GM18868 (cell line): ENCODE results near the gene PTPRD.
"Not testable (repeated sequence)": the region's sequence is repeated elsewhere in the genome, so short reads cannot be mapped to it uniquely, and the experiment has no call there.

Source experiments
- ATAC-seq: cut with Tn5 transposase; IDR thresholded peaks from one replicate; pipeline ENCODE4 v1.9.1; 2021; ENCODE audit warnings: mild to moderate bottlenecking, moderate library complexity; ENCODE audit not compliant: unreplicated experiment

The PTPRD gene

DNA sequence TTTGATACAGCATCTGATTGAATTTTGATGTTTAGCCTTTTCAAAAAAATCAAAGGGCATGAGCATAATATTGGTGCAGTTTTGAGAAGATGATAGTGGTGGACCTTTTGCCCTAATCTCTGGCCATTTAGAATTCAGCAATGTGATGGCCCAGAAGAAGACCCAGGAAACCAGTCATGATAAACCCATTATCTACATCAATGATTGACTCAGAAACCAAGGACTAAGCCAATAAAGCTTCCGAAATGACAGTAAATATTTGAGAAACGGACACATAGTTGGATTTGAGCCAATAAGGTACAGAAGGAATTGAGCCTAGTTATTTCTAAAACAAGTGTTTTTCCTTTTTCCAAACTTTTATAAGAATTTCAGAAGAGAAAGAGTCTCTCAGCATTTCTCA, 1654.4 kb downstream of the PTPRD start:
- no peak for ATAC-seq

DNA sequence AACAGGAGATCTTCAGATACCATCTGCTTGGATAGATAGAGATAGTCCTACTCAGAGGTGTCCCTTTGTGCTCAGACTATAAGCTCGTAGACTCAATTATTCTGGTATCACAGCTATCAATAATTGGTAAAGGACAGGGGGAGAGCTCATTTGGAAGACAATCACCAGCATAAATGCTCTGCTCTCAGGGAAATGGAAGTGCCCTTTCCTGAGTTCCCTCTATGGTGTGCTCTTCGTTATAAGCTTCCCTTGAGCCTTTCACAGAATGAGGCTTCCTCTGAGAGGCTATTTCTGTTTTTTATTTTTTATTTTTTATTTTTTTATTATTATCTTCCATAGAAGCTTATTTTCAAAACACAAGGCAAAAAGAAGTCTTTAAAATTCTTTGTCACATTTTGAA, 1657.5 kb downstream of the PTPRD start:
- no peak for ATAC-seq

DNA sequence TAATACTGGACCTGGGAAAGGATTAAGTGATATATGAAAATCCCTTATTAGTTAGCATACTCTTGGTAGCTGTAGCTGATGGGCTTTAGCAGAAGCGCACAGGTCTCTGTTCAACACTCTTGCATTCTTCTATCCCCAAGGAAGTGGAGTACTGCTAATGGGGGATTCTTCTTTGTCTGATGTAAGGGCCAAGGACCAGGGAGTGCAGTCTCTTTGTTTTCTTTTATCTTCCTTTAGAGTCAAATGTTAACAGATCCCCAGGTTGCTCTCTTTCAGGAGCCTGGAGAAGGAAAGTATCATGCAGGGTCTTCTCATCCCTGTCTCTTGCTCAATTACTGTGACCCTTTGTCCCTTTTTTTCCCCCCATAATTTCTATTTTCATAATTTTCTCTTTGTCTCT, 1666.3 kb downstream of the PTPRD start:
- no peak for ATAC-seq

DNA sequence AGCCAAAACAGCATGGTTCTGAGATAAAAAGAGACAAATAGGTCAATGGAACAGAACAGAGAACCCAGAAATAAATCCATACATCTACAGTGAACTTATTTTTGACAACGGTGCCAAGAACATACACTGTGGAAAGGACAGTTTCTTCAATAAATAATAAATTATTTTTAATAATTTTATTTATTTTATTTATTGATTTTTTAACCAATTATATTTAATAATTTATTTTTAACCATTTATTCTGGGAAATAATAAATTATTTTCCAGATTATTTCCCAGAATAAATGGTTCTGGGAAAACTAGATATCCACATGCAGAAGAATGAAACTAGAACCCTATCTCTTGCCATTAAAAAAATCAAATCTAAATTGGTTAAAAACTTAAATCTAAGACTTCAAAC, 1669.4 kb downstream of the PTPRD start:
- ATAC-seq = no peak

DNA sequence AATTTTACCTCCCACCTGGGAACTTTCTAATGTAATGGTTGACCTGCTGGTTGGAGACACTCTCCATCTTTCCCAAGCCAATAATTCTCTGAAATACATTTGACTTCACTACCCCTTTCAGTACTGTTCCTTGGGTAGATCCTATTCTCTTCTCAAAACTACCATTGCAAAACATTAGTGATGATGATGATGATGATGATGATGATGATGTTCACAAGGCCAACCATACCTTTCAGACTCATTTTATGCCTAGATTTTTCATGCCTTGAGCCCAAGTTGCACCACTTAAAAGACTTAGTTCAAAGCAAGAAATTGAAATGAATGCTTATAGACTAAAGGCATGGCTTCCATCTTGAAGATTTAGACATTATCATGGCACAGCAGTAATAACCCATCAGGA, 1672.2 kb downstream of the PTPRD start:
- ATAC-seq = no peak

DNA sequence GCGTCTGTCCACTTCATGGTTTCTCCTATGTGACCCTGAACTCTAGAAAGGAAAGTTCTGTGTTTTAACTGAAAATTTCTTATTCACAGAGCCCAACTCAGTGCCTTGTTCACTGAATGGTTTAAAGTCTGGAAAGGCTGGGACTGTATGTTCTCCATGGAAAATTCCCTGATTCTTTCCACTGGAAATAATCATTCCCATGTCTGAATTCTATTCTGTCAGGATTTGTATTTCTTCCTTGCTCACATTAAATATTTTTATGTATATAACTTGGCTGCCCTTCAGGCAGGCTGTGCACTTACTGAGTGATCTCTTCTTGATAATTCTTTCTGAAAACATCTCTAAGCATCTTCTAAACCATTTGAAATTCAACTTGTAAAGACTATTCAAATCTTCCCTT, 1686.3 kb downstream of the PTPRD start:
- no peak for ATAC-seq

DNA sequence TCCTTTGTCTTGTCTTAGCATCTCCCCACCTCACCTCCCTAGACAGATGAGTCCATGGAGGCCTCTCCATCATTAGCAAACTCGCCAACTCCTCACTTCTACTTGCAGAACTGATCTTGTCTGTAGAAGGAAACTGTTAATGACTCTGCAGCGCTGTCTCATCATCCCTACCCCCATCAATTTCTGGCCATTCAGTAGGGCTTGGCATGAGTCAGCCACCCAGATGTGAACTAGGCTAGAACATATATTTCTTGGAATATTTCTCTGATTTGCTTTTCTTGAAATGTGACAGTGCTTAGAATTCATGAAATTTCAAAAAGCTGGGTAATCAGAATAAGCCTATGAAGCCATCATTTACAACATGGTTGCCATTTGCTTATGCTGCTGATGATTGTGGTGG, 1688.2 kb downstream of the PTPRD start:
- ATAC-seq = no peak

DNA sequence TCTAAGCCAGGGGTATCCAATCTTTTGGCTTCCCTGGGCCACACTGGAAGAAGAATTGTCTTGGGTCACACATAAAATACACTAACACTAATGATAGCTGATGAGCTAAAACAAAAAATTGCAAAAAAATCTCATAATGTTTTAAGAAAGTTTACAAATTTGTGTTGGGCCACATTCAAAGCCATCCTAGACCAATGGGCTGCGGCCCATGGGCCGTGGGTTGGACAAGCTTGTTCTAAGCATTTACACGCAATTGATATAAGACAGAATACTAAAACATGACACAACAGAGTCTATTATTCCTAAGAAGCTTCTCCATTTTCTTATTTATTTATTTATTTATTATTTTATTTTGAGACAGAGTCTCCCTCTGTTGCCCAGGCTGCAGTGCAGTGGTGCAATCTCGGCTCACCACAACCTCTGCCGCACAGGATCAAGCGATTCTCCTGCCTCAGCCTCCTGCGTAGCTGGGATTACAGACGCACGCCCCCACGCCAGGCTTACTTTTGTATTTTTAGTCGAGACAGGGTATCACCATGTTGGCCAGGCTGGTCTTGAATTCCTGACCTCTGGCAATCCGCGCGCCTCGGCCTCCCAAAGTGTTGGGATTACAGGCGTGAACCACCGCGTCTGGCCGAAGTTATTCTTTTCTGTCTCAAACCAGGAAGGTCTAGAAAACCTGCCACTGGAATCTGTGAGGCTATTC, 1692.2 kb downstream of the PTPRD start:
- ATAC-seq = not testable (repeated sequence)

DNA sequence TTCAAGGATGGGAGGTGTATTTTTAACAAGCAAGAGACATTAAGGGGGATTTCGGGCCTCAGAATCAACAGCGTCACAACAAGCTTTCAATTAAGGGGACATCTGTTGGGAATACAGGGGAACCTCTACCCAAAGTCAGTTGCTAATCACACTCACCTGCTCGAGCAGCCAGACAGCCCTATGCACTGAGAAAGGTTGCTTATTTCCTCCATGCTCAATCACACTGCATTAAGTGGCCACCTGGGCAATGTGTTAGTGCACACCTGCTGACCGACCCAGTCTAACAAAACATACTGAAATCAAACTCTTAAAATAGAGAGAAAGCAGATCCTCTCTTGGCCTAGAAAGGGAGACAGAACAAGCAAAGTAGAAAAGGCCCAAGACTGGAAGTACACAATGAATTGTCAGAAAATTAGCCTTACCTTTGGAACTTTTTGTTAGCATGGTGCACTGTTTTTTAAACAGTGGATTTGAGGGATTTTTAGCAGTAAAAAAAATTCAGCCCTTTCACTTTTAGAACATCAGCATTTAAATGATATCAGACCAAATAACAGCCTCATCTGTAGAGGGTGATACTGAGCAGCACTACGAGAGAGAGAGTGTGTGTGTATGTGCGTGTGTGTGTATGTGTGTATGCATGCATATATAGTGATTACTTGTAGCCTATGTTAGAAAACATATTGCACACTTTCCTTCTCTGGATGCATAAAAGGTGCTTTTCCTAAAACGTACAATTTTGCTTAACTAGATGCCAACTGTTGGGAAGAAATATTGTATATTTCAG, 1694.7 kb downstream of the PTPRD start:
- no peak for ATAC-seq

DNA sequence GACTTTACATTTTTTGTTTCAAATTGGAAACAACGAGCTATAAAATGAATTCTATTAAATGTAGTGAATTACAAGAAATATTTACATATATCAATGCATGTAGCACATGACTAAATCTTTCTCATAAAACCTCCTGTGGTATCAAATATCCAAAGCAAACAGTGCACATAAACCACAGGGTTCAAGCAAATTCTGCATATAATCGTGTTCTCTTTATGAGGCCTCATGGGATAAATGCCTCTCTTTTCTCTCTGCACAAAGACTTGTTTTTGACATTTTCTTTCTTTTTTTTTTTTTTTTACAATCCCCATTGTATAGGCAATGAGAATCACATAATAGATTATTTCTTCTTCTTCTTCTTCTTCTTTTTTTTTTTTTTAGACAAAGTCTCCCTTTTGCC, 1696.0 kb downstream of the PTPRD start:
- ATAC-seq = no peak

DNA sequence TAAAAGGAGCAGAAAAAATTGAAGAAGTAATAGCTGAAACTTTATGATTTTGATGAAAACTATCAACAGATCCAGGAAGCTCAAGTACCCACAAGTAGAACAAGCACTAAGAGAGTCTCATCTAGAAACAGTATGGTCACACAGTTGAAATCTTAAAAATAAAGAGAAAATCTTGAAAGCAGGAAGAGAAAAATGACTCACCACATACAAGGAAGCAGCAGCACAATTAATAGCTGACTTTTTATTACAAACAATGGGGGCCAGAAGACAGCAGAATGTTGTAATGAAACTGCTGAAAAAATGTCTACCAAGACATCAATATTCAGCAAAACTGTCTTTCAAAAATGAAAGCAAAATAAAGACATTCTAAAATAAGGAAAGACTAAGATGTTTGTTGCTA, 1704.9 kb downstream of the PTPRD start:
- no peak for ATAC-seq

DNA sequence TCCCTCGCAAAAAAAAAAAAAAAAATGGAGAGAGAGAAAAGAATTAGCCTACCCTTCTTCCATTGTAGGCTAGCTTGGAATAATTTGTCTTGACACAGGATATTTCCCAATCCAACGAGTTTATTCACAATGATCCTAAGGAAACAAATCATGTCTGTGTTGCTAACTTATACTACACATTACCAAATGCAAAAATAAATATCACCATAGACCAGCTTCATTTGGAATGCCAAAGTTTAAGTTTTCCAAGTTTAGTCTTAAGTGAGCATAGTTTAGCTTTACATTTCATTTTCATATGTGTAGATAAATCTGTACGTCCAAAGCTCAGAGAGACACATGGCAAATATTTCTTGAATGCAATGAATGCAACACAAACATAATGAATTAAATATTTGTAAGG, 1707.1 kb downstream of the PTPRD start:
- ATAC-seq = no peak

DNA sequence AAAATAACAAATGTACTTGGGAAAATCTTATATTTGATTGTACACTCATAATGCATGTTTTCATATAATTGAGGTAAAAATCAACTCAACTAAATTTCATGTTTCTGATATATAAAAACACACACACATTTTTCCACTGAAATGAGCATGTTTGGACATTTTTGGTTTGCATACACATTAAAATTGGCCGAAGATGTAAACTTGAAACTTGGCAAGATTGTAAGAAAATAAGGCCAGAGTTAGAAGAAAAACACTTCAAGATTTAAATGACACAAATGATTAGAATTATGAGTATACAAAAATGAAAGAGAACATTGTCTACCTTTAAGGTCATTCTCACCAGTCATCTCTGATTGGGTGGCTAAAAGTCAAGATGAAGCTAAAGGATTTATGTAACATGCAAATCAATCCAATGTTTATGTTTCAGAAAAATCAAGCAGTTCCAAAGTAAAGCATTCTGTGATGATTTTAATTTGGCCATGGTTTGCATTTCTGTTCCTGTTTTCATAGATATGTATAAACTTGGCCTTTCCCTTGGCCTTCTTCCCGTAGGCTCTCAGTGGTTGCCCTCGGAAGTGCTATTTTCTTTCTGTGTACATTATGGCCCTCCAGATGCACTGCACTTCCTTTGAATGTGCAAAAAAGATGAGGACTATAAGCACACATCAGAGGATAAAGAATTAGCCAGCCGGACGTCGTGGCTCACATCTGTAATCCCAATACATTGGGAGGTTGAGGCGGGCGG, 1707.9 kb downstream of the PTPRD start:
- no peak for ATAC-seq

DNA sequence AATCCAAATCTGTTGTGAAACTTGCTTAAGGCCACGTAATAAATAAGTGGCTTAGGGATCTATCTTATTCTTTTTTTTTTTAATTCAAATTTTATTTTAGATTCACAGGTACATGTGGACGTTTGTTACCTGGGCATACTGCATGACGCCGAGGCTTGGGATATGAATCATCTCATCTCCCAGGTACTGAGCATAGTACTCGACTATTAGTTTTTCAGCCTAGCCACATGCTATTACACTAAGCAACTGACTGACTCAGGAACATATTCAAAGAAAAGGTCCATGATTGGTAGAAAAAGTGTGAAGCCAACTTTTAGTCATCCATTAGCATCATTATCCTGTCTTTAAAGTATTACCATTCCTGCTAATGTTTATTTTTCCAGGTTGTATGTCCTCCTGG, 1709.7 kb downstream of the PTPRD start:
- ATAC-seq = no peak

DNA sequence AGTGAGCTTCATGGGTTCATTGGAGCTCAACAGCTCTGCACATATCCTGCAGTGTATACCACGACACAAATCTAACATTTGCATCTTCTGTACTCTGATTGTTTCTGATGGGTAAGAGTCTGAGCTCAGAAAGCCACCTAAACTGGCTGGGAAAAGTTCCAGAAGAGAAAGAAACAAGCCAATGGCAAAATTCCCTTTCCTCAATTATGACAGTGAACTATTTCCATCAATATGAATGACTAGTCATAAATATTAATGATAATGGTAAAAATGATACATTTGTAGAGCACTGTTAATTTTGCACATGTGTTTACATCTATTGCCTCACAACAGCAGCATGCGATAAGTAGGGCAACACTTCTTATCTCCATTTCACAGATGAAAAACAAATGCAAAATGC, 1711.7 kb downstream of the PTPRD start:
- no peak for ATAC-seq

DNA sequence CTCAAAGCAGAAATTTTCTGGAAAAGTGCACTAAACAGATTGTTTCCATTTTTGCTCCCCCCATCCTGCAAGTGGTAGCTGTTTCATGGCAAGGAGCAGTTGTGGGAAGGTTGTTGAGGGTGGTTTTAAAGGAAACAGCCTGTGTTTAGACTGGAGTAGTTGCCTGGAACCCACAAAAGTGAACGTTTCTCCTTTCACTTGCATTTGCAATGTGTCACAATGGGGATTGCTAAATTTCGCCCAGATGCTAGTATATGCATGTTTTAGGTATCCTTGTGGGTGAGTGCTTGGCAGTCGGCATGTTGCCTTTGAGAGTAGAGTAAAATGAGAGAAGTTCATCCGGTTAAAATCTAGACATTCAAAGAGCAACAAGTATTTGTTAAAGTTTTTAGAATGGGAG, 1713.3 kb downstream of the PTPRD start:
- ATAC-seq = no peak

DNA sequence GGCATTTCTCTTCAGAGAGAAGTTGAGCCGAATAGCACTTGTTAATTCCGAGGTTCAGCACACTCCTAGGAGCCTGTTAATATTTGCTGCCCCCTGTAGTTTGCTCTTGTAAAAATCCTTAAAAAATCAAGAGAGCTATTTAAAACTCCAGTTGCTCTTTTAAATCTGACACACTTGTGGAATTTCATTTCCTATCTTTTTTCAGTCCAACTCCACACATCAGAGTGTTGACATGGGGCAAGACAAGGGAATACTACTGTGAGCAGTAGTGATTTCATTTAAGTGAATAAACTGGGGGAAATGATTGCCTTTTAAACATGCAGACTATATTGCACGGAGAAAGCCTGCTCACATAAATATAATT, 1717.0 kb downstream of the PTPRD start:
- ATAC-seq = peak; percentile 70

DNA sequence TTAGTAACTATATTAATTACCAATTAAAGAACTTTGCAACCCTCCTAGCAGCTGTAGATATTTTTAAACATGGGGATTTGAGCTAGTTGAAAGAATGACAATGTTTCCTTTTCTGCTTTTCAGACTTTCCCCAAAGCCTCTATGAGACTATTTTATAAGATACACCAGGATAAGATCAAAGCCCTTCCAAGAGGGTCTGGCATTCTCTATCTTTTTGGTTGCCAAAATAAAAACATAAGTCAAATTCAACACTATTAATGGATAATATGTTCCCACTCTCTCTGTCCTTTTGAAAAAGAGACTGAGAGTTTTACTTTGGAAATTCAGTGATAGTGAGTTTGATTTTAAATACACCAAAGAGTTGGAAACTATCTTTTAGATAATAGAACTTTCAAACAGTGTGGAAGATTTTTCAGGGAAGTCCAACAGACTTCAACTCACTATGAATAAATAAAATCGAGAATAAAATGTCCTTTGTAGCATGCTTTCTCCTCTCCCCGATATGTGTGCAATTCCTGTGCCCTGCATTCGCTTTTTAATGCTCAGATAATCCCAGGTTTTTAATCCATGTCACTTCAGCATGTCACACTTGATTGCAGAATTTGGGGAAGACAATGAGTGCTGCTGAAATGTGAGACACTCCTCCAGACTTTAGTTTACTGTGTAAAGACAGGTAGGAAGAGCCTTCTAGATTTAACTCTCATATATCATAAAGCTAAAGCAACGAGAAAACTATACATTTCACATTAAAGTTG, 1717.5 kb downstream of the PTPRD start:
- ATAC-seq = peak; percentile 8

DNA sequence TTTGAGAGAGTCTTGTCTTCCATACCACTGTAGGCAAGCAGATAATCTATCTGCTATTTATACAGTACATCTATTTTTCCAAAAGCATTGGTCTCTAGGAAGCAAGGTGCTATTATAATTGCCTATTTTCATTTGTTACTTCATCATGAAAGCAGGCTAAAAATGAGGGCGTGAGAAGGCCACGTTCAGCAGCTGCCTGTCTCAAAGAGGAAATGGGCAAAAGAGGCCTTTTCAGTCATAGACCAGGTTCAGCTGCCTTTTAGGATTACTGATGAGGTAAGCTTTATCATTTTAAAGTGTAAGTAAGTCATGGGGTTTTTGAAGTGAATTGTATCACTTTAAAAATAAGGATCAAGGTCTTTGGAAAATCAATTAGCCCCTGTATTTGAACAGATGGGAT, 1722.1 kb downstream of the PTPRD start:
- ATAC-seq = no peak

DNA sequence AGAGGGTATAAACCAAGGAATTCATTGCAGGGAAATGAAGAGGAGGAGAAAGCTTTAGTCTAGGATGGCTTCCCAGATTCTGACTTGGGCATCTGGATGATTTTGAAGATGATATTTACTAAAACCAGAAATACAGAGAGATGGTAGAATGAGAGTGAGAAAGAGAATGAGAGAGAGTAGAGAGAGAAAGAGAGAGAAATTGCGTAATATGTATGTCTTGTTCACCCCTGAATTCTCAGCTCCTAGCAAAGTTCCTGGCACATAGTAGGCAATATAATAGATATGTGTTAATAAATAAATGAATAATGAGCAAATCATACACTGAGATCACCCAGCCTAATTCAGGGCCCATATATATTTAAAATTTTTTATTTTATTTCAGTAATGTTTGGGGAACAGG, 1723.7 kb downstream of the PTPRD start:
- ATAC-seq = no peak

DNA sequence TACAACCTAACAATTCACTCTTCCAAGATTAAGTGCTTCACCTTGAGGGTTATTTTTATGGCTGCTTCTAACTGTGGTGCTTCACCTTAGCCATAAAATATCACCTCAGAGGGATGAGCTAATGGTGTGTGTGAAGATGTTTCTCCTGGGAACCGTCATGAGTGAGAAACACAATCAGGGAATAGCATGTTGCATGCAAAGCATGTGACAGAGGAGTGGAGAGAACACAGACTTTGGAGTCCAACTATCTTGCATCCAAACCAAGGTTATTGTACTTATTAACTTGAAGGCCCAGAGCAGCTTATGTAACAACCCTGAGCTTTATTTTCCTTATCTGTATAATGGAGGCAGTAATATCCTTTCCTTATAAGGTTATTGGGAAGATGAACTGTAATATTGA, 1724.2 kb downstream of the PTPRD start:
- no peak for ATAC-seq
